Glutamatergic neuron (in vitro differentiated cells): ENCODE measurements around the gene KIAA0753. TPM values are rescaled to one million over a fixed set of nuclear protein-coding genes. Genes with fewer than 3 reads are reported as not detected.

Experiments
- DNase-seq: peaks from one replicate; pipeline ENCODE4 v3.0.0; 2022
- H3K27ac Mint-ChIP-seq: one replicate; pipeline ENCODE4 v1.8.0; 2020; ENCODE audit warnings: mild to moderate bottlenecking, mixed read lengths, inconsistent platforms; ENCODE audit not compliant: unreplicated experiment
- H3K27me3 Mint-ChIP-seq: one replicate; pipeline ENCODE4 v1.8.0; 2020; ENCODE audit warnings: mild to moderate bottlenecking, moderate library complexity, mixed read lengths, inconsistent platforms; ENCODE audit not compliant: unreplicated experiment
- H3K36me3 Mint-ChIP-seq: one replicate; pipeline ENCODE4 v1.8.0; 2020; ENCODE audit warnings: mild to moderate bottlenecking, mixed read lengths, inconsistent platforms; ENCODE audit not compliant: unreplicated experiment
- H3K4me1 Mint-ChIP-seq: one replicate; pipeline ENCODE4 v1.8.0; 2020; ENCODE audit warnings: mild to moderate bottlenecking, low read depth, mixed read lengths, inconsistent platforms; ENCODE audit not compliant: unreplicated experiment
- H3K4me3 Mint-ChIP-seq: one replicate; pipeline ENCODE4 v1.8.0; 2020; ENCODE audit warnings: mild to moderate bottlenecking, mixed read lengths, inconsistent platforms; ENCODE audit not compliant: unreplicated experiment
- H3K9me3 Mint-ChIP-seq: one replicate; pipeline ENCODE4 v1.8.0; 2020; ENCODE audit warnings: mild to moderate bottlenecking, moderate library complexity, mixed read lengths, inconsistent platforms; ENCODE audit not compliant: unreplicated experiment
- CTCF ChIP-seq: fragments of 200-600 bp; sonication (generic); IDR thresholded peaks from one replicate; pipeline ENCODE4 v1.5.0; 2021; ENCODE audit not compliant: partially characterized antibody, unreplicated experiment
- total RNA-seq: library from RNA; stranded (reverse); fragmentation: NEBNext Ultra II Directional; extraction: Animal tissue kit (Norgen Biotek cat#: 25700); gene quantifications from one replicate; pipeline ENCODE4 v1.2.1, GENCODE V29; 2021; ENCODE audit not compliant: unreplicated experiment

The KIAA0753 gene
- total RNA-seq, 1 donor from 2014 or later = 25.6 TPM

GRCh38 chr17:6674586-6674985 is 34.1 kb upstream of the KIAA0753 start:
- peaks cover 1% of the 10 kb centered on the region for H3K27me3 Mint-ChIP-seq
- H3K36me3 Mint-ChIP-seq = no peaks in the 10 kb centered on the region
- H3K9me3 Mint-ChIP-seq = no peaks in the 10 kb centered on the region
- no peak overlapping the region for H3K27ac Mint-ChIP-seq
- H3K4me1 Mint-ChIP-seq = no peaks in the 10 kb centered on the region
- H3K4me3 Mint-ChIP-seq = no peak overlapping the region
- no peak for TF ChIP-seq CTCF
- no peak for DNase-seq

GRCh38 chr17:6671431-6671830 is 30.9 kb upstream of the KIAA0753 start:
- peaks cover 4% of the 10 kb centered on the region for H3K36me3 Mint-ChIP-seq
- no peaks in the 10 kb centered on the region for H3K4me1 Mint-ChIP-seq
- H3K4me3 Mint-ChIP-seq = no peak overlapping the region
- peaks cover 6% of the 10 kb centered on the region for H3K27me3 Mint-ChIP-seq
- no peak for DNase-seq
- TF ChIP-seq CTCF = no peak
- no peaks in the 10 kb centered on the region for H3K9me3 Mint-ChIP-seq
- H3K27ac Mint-ChIP-seq = no peak overlapping the region

- no peak for DNase-seq
- H3K36me3 Mint-ChIP-seq = peaks cover 4% of the 10 kb centered on the region
- no peak overlapping the region for H3K4me3 Mint-ChIP-seq
- H3K27me3 Mint-ChIP-seq = peaks cover 6% of the 10 kb centered on the region
- H3K9me3 Mint-ChIP-seq = no peaks in the 10 kb centered on the region
- H3K27ac Mint-ChIP-seq = no peak overlapping the region
- no peak for TF ChIP-seq CTCF
- H3K4me1 Mint-ChIP-seq = no peaks in the 10 kb centered on the region
These were observed 30.5 kb upstream of the KIAA0753 start for GRCh38 chr17:6670999-6671398.

- Mint-ChIP-seq H3K27me3 (peaks cover 6% of the 10 kb centered on the region), H3K4me1 (no peaks in the 10 kb centered on the region), H3K27ac (no peak overlapping the region), H3K36me3 (peaks cover 4% of the 10 kb centered on the region), H3K4me3 (no peak overlapping the region), H3K9me3 (no peaks in the 10 kb centered on the region)
- TF ChIP-seq CTCF = no peak
- no peak for DNase-seq
These were observed 30.1 kb upstream of the KIAA0753 start for GRCh38 chr17:6670571-6670970.

- peaks cover 4% of the 10 kb centered on the region for H3K36me3 Mint-ChIP-seq
- no peaks in the 10 kb centered on the region for H3K9me3 Mint-ChIP-seq
- peaks cover 6% of the 10 kb centered on the region for H3K27me3 Mint-ChIP-seq
- no peak overlapping the region for H3K27ac Mint-ChIP-seq
- H3K4me3 Mint-ChIP-seq = no peak overlapping the region
- no peak for DNase-seq
- TF ChIP-seq CTCF = no peak
- no peaks in the 10 kb centered on the region for H3K4me1 Mint-ChIP-seq
These were observed 29.1 kb upstream of the KIAA0753 start for GRCh38 chr17:6669479-6670212.
